H1 (cell line): ENCODE data around the gene UBE2G2. TPM values are rescaled to one million over a fixed set of nuclear protein-coding genes. Genes with fewer than 3 reads are reported as not detected.

Source experiments
- CTCF ChIA-PET: fragments of 300-600 bp; sonication (Branson Sonifier 250); formaldehyde crosslinking; loops from one replicate; lab custom pipeline; 2021; ENCODE audit not compliant: partially characterized antibody; lab: Charles Lee
- POLR2A ChIA-PET: fragments of 300-600 bp; sonication (Branson Sonifier 250); formaldehyde crosslinking; loops from one replicate; lab custom pipeline; 2021; ENCODE audit warnings: inconsistent platforms; ENCODE audit not compliant: partially characterized antibody; lab: Charles Lee
- DNase-seq, 2 experiments: peaks; one replicate each; pipeline versions ENCODE4 v3.0.0 to v3.0.0-alpha.2; 2010 to 2022; ENCODE audit warnings: low spot score in 2 of 2, low read depth in 1 of 2, mixed read lengths in 1 of 2
- FAIRE-seq: peaks from 2 replicates; lab custom pipeline; 2011; peaks lifted over from hg19 to GRCh38; lab: Jason Lieb, UNC
- H2AFZ ChIP-seq: 2 replicates; pipeline ENCODE4 v1.8.1; 2012; ENCODE audit warnings: low read length, inconsistent platforms
- H2AK5ac ChIP-seq: 2 replicates; pipeline ENCODE4 v1.6.1; 2013; ENCODE audit warnings: low read depth, low read length
- H2BK120ac ChIP-seq: replicated peaks from 2 replicates; pipeline ENCODE3; 2013; ENCODE audit warnings: low read depth, low read length, inconsistent platforms
- H2BK12ac ChIP-seq: 2 replicates; pipeline ENCODE4 v1.6.1; 2013; ENCODE audit warnings: low read depth, low read length
- H2BK15ac ChIP-seq: 2 replicates; pipeline ENCODE4 v1.6.1; 2013; ENCODE audit warnings: low read length
- H2BK20ac ChIP-seq: 2 replicates; pipeline ENCODE4 v1.6.1; 2013; ENCODE audit warnings: low read length
- H2BK5ac ChIP-seq: 2 replicates; pipeline ENCODE4 v1.6.1; 2013; ENCODE audit warnings: low read depth, low read length
- H3K14ac ChIP-seq: 2 replicates; pipeline ENCODE4 v1.6.1; 2013; ENCODE audit warnings: inconsistent platforms; ENCODE audit not compliant: insufficient read length
- H3K18ac ChIP-seq: 2 replicates; pipeline ENCODE4 v1.6.1; 2013; ENCODE audit warnings: low read length; ENCODE audit errors: extremely low read depth
- H3K23ac ChIP-seq: 2 replicates; pipeline ENCODE4 v1.6.1; 2013; ENCODE audit warnings: inconsistent platforms; ENCODE audit not compliant: insufficient read length
- H3K23me2 ChIP-seq: 2 replicates; pipeline ENCODE4 v1.6.1; 2013; ENCODE audit warnings: low read depth, low read length
- H3K27ac ChIP-seq: 2 replicates; pipeline ENCODE4 v1.6.1; 2011; ENCODE audit warnings: low read depth, low read length, inconsistent platforms
- H3K27me3 ChIP-seq, 4 experiments: replicated peaks in 1 of 4; 1 replicate in 1 of 4; 2 replicates in 3 of 4; pipeline versions ENCODE4 v1.6.1 to v1.8.1; 2011 to 2013; ENCODE audit warnings: low read length in 3 of 4, mild to moderate bottlenecking in 3 of 4, inconsistent platforms in 2 of 4, mixed read lengths in 2 of 4, moderate library complexity in 1 of 4; ENCODE audit not compliant: control insufficient read depth in 3 of 4, insufficient read depth in 3 of 4; ENCODE audit errors: extremely low read depth in 1 of 4
- H3K36me3 ChIP-seq, 4 experiments: 2 replicates each; pipeline versions ENCODE4 v1.6.1 to v1.8.1; 2011 to 2013; ENCODE audit warnings: mild to moderate bottlenecking in 4 of 4, low read length in 3 of 4, moderate library complexity in 2 of 4, control low read depth in 1 of 4, inconsistent platforms in 1 of 4; ENCODE audit not compliant: insufficient read depth in 4 of 4, control insufficient read depth in 2 of 4
- H3K4ac ChIP-seq: replicated peaks from 2 replicates; pipeline ENCODE3; 2013; ENCODE audit warnings: low read length, low read depth, mixed read lengths, inconsistent platforms; ENCODE audit not compliant: insufficient read length
- H3K4me1 ChIP-seq, 4 experiments: replicated peaks in 1 of 4; 1 replicate in 1 of 4; 2 replicates in 3 of 4; pipeline versions ENCODE4 v1.6.1 to v1.8.1; 2011 to 2013; ENCODE audit warnings: low read length in 3 of 4, inconsistent platforms in 2 of 4, mixed read lengths in 1 of 4; ENCODE audit not compliant: insufficient read depth in 4 of 4, control insufficient read depth in 3 of 4
- H3K4me2 ChIP-seq, 2 experiments: 2 replicates each; pipeline versions ENCODE4 v1.6.1 to v1.8.1; 2011 to 2013; ENCODE audit warnings: low read depth in 2 of 2, low read length in 2 of 2, control low read depth in 1 of 2, inconsistent platforms in 1 of 2, mild to moderate bottlenecking in 1 of 2; ENCODE audit not compliant: insufficient read depth in 1 of 2
- H3K4me3 ChIP-seq, 4 experiments: fragments of 200-600, 300-600 bp in 1 of 4; sonication (generic), shearing (Covaris generic), sonication (Bioruptor Twin) in 1 of 4; 2 replicates each; pipeline versions ENCODE4 v1.5.1 to v1.8.1; 2011 to 2016; ENCODE audit warnings: low read length in 4 of 4, low read depth in 3 of 4, control low read depth in 2 of 4, inconsistent platforms in 2 of 4, mild to moderate bottlenecking in 2 of 4, mixed read lengths in 1 of 4, moderate library complexity in 1 of 4; ENCODE audit not compliant: insufficient read depth in 2 of 4; ENCODE audit errors: extremely low read depth in 1 of 4
- H3K56ac ChIP-seq: replicated peaks from 2 replicates; pipeline ENCODE3; 2013; ENCODE audit warnings: low read depth, mild to moderate bottlenecking, mixed read lengths, low read length, inconsistent platforms; ENCODE audit not compliant: insufficient read length
- H3K79me1 ChIP-seq: 2 replicates; pipeline ENCODE4 v1.6.1; 2013; ENCODE audit warnings: low read depth, low read length, control low read depth
- H3K79me2 ChIP-seq, 2 experiments: 2 replicates each; pipeline versions ENCODE4 v1.6.1 to v1.8.1; 2012 to 2013; ENCODE audit warnings: low read length in 2 of 2, mild to moderate bottlenecking in 2 of 2, inconsistent platforms in 1 of 2; ENCODE audit not compliant: insufficient read depth in 2 of 2, control insufficient read depth in 1 of 2
- H3K9ac ChIP-seq, 4 experiments: replicated peaks in 1 of 4; 1 replicate in 1 of 4; 2 replicates in 3 of 4; pipeline versions ENCODE4 v1.6.1 to v1.8.1; 2011 to 2013; ENCODE audit warnings: low read depth in 3 of 4, low read length in 3 of 4, control low read depth in 2 of 4, mild to moderate bottlenecking in 2 of 4, moderate library complexity in 2 of 4, inconsistent platforms in 1 of 4; ENCODE audit errors: extremely low read depth in 1 of 4
- H3K9me3 ChIP-seq, 2 experiments: 2 replicates each; pipeline versions ENCODE4 v1.6.1 to v1.8.1; 2012 to 2013; ENCODE audit warnings: mild to moderate bottlenecking in 2 of 2, moderate library complexity in 2 of 2, control low read depth in 1 of 2, inconsistent platforms in 1 of 2, low read depth in 1 of 2, low read length in 1 of 2, mixed read lengths in 1 of 2; ENCODE audit not compliant: insufficient read depth in 2 of 2
- H4K20me1 ChIP-seq, 2 experiments: replicated peaks in 1 of 2; 2 replicates each; pipeline versions ENCODE3 to v1.8.1; 2011 to 2013; ENCODE audit warnings: inconsistent platforms in 2 of 2, low read length in 2 of 2, mild to moderate bottlenecking in 1 of 2; ENCODE audit not compliant: insufficient read depth in 2 of 2, control insufficient read depth in 1 of 2
- H4K5ac ChIP-seq: 2 replicates; pipeline ENCODE4 v1.6.1; 2013; ENCODE audit warnings: low read length, low read depth, mixed read lengths, inconsistent platforms; ENCODE audit not compliant: insufficient read length
- H4K8ac ChIP-seq: 2 replicates; pipeline ENCODE4 v1.8.0; 2013; ENCODE audit warnings: mild to moderate bottlenecking, moderate library complexity, low read length, inconsistent platforms; ENCODE audit not compliant: insufficient read depth; ENCODE audit errors: extremely low read depth
- H4K91ac ChIP-seq: replicated peaks from 2 replicates; pipeline ENCODE3; 2013; ENCODE audit warnings: low read length, mixed read lengths, inconsistent platforms; ENCODE audit not compliant: insufficient read length
- KDM5A ChIP-seq: fragments of 200-600 bp; IDR thresholded peaks from 2 replicates; pipeline ENCODE4 v1.7.1; 2012; ENCODE audit warnings: mild to moderate bottlenecking, low read length, inconsistent platforms, mixed read lengths
- NANOG ChIP-seq: IDR thresholded peaks from 2 replicates; pipeline ENCODE4 v1.6.1; 2011; ENCODE audit warnings: low read length, low read depth, mild to moderate bottlenecking, inconsistent platforms; ENCODE audit not compliant: insufficient read depth, poor library complexity, severe bottlenecking
- PHF8 ChIP-seq: fragments of 200-600 bp; sonication (generic); conservative IDR thresholded peaks from 2 replicates; pipeline ENCODE4 v1.7.1; 2012; ENCODE audit warnings: low read depth, mild to moderate bottlenecking, inconsistent platforms, low read length, moderate library complexity
- whole genome bisulfite sequencing, 2 experiments: shearing (Covaris generic) in 1 of 2; methylation state at CpG; one replicate each; pipeline versions ENCODE4 v1.1.6 to v1.1.7; 2013 to 2015; ENCODE audit warnings: low lambda C conversion rate in 2 of 2, mixed read lengths in 2 of 2, inconsistent platforms in 1 of 2, low coverage in 1 of 2, missing lambda C conversion rate in 1 of 2; ENCODE audit not compliant: insufficient replicate concordance in 2 of 2, insufficient coverage in 1 of 2, insufficient read length in 1 of 2; ENCODE audit errors: extremely low coverage in 1 of 2, missing lambda C conversion rate in 1 of 2; 5-methylcytosine and 5-hydroxymethylcytosine counted together
- polyA plus RNA-seq, 7 experiments: library from polyadenylated mRNA; depleted of rRNA in 3 of 7; stranded (reverse) in 5 of 7; unstranded in 2 of 7; fragments of >200 nt in 5 of 7; fragments of 200-250 nt in 2 of 7; gene quantifications; 1 replicate in 5 of 7; 2 replicates in 1 of 7; 4 replicates in 1 of 7; pipeline versions ENCODE4 v1.2.1 to v1.2.3, GENCODE V29; 2011 to 2013; ENCODE audit warnings: missing spikeins in 2 of 7, mixed read lengths in 2 of 7
- total RNA-seq: library from RNA; stranded (reverse); fragmentation: NEBNext Ultra II Directional; extraction: Animal tissue kit (Norgen Biotek cat#: 25700); gene quantifications from 2 replicates; pipeline ENCODE4 v1.2.1, GENCODE V29; 2021

The UBE2G2 gene
- total and polyA plus RNA-seq, 2 of the 8 experiments (the other 6 are each of a cell fraction or from before 2014, with no cell fraction given): 96.3 to 101 TPM

- H4K5ac ChIP-seq: no peak overlapping the region
- no peak overlapping the region for H2BK20ac ChIP-seq
- H3K23ac ChIP-seq: no peak overlapping the region
- no peak overlapping the region for H3K18ac ChIP-seq
- H3K4ac ChIP-seq: no peak overlapping the region
- H4K8ac ChIP-seq: no peak overlapping the region
- no peak overlapping the region for H2BK12ac ChIP-seq
- CTCF ChIA-PET: interaction anchor here (0.6 to 1.0 kb wide), 2 partner anchors 70 to 136 kb away, joined by 3 read pairs; no protein-coding TSS in a partner anchor
- H2BK5ac ChIP-seq: no peak overlapping the region
- no peak overlapping the region for H3K9ac ChIP-seq
- no peak for FAIRE-seq
- H3K4me3 ChIP-seq: no peak overlapping the region
- no peak overlapping the region for H3K27ac ChIP-seq
- no peak overlapping the region for H2BK120ac ChIP-seq
- DNase-seq: no peak
- no peak overlapping the region for H3K4me2 ChIP-seq
- no peak overlapping the region for H2AFZ ChIP-seq
- H3K79me2 ChIP-seq: no peaks in the 10 kb centered on the region
- H4K20me1 ChIP-seq: no peaks in the 10 kb centered on the region
- peaks cover 40 to 58% of the 10 kb centered on the region in 2 experiments for H3K9me3 ChIP-seq
- H3K56ac ChIP-seq: no peak overlapping the region
- peaks cover 0 to 10% (median 7%) of the 10 kb centered on the region in 4 experiments; a peak in 5 of 7 replicates for H3K27me3 ChIP-seq
- no peak overlapping the region for H2BK15ac ChIP-seq
- H3K36me3 ChIP-seq: no peaks in the 10 kb centered on the region
- 69% methylated on average over 5 of the region's 5 CpGs; no CpG with 5 or more reads in 1 of the 2 experiments for WGBS, 2 experiments
- TF ChIP-seq NANOG: no peak
- TF ChIP-seq PHF8: no peak
- no peak for TF ChIP-seq KDM5A
- TF ChIP-seq, all 59 proteins: peak for 0
- no peak overlapping the region for H2AK5ac ChIP-seq
- H4K91ac ChIP-seq: no peak overlapping the region
- H3K79me1 ChIP-seq: no peaks in the 10 kb centered on the region
- no peak overlapping the region for H3K14ac ChIP-seq
- POLR2A ChIA-PET: interaction anchor here (1.2 kb wide), 1 partner anchor 50 kb away, joined by 3 read pairs; no protein-coding TSS in a partner anchor
- H3K23me2 ChIP-seq: peaks cover 3% of the 10 kb centered on the region; the same call in 1 of the 2 replicates
- H3K4me1 ChIP-seq: 0 out of 7 replicates have a peak, but pooled peaks cover 0 to 3% (median 0%) of the 10 kb centered on the region in 4 experiments
Measured at GRCh38 chr21:44822484-44823178, 21.0 kb upstream of the UBE2G2 start.
